GM18858 (cell line): ENCODE measurements around the gene DNAH11.
A peak's percentile ranks its signal among the peaks of the same experiment; 100 is the strongest.
"Not testable (repeated sequence)": the region's sequence is repeated elsewhere in the genome, so short reads cannot be mapped to it uniquely, and the experiment has no call there.

Experiments
- ATAC-seq: cut with Tn5 transposase; IDR thresholded peaks from one replicate; pipeline ENCODE4 v1.9.1; 2021; ENCODE audit not compliant: unreplicated experiment

DNAH11 gene

GRCh38 chr7:21868576-21868850, 325.7 kb downstream of the DNAH11 start:
- ATAC-seq: no peak

GRCh38 chr7:21869785-21870402, 327.1 kb downstream of the DNAH11 start:
- ATAC-seq: no peak

- no peak for ATAC-seq
Observed at GRCh38 chr7:21883069-21883468, 340.2 kb downstream of the DNAH11 start.

- ATAC-seq: not testable (repeated sequence)
Observed at GRCh38 chr7:21883501-21883900, 340.7 kb downstream of the DNAH11 start.

GRCh38 chr7:21884496-21884895, 341.7 kb downstream of the DNAH11 start:
- ATAC-seq: no peak

GRCh38 chr7:21886396-21886795, 343.6 kb downstream of the DNAH11 start:
- no peak for ATAC-seq

GRCh38 chr7:21887353-21887752, 344.5 kb downstream of the DNAH11 start:
- ATAC-seq: no peak

- no peak for ATAC-seq
Observed at GRCh38 chr7:21887779-21888178, 344.9 kb downstream of the DNAH11 start.

GRCh38 chr7:21891291-21891690, 348.5 kb downstream of the DNAH11 start:
- no peak for ATAC-seq

- no peak for ATAC-seq
Observed at GRCh38 chr7:21893401-21893800, 350.6 kb downstream of the DNAH11 start.

GRCh38 chr7:21898265-21898930, 355.6 kb downstream of the DNAH11 start:
- ATAC-seq: peak; percentile 95

- no peak for ATAC-seq
Observed at GRCh38 chr7:21902240-21902639, 359.4 kb downstream of the DNAH11 start.

- no peak for ATAC-seq
Observed at GRCh38 chr7:21903020-21903786, 360.4 kb downstream of the DNAH11 start.

GRCh38 chr7:21908746-21909145, 365.9 kb downstream of the DNAH11 start:
- ATAC-seq: no peak

GRCh38 chr7:21910253-21910652, 367.4 kb downstream of the DNAH11 start:
- ATAC-seq: no peak

GRCh38 chr7:21911341-21911875, 368.6 kb downstream of the DNAH11 start:
- ATAC-seq: no peak

- ATAC-seq: no peak
Observed at GRCh38 chr7:21912305-21912704, 369.5 kb downstream of the DNAH11 start.

- no peak for ATAC-seq
Observed at GRCh38 chr7:21912931-21913780, 370.3 kb downstream of the DNAH11 start.

- ATAC-seq: no peak
Observed at GRCh38 chr7:21914671-21915070, 371.8 kb downstream of the DNAH11 start.

GRCh38 chr7:21915140-21915539, 372.3 kb downstream of the DNAH11 start:
- ATAC-seq: no peak

- no peak for ATAC-seq
Observed at GRCh38 chr7:21916176-21916575, 373.3 kb downstream of the DNAH11 start.
